HG03575 (cell line): ENCODE measurements around the gene ATG12.
"Not testable (repeated sequence)": the region's sequence is repeated elsewhere in the genome, so short reads cannot be mapped to it uniquely, and the experiment has no call there.

Experiments
- ATAC-seq: cut with Tn5 transposase; IDR thresholded peaks from one replicate; pipeline ENCODE4 v1.9.1; 2021; ENCODE audit not compliant: unreplicated experiment, insufficient number of reproducible peaks, low FRiP score; ENCODE audit errors: extremely low read depth

Gene ATG12

GRCh38 chr5:115844321-115844817, 3.0 kb upstream of the ATG12 start:
- no peak for ATAC-seq

- no peak for ATAC-seq
These were observed 2.2 kb upstream of the ATG12 start for GRCh38 chr5:115843444-115844130.

GRCh38 chr5:115842952-115843351, 1.6 kb upstream of the ATG12 start:
- no peak for ATAC-seq

DNA sequence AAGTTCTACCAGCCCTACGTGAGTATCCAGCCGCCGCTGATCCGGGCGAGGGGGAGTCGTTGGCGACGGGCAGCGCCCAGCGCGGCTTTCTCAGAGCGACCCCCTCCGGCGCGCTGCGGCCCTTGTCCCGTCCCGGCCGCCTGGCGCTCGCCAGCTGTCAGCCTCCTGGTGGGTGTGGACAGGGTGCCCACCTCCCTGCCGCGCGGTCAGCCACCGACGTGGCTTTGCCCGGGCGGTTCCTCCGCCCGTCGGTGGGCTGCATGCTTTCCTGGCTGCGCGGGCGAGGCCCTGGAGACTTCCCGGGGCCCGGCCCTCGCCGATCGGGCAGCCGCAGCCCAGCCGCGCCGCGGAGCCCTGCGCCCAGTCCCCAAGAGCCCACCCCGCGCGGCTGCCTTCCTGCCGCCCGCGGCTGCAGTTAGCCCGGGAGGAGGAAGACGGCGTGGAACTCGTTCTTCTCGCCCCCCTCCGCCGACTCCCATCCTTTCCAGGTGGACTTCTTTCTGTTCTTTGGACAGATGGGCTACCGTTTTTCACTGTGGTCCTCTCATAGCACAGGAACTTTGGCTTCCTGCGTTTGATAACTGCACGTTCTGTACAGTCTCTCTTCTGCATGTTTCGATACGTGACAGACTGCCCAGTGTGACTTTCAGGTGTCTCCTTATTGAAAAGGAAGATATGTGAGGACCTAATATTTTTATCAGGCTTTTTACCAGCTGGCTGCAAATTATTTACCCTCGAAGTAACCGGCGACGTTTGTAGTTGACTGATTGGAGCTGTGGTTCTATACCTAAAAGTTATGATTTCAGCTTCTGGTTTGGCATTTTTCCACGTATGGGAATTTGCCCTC, 947 bp upstream of the ATG12 start:
- no peak for ATAC-seq

DNA sequence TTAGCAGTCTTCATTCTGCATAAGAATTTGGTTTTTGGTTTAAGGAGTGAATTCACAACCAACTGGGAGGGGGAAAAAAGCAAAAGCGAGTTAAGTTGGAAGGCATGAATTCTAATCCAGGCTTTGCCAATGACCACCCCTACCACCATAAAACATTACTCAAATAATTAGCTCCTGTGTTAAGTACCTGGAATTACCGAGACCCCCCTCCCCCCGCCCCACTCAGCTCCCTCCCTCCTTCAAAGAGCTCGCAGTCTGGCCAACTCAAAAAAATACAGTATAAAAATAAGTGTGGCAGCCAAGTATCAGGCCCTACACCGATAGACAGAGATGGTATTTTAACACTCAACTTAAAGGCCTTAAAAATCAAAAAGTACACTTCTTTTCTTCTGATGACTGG, 492 bp downstream of the ATG12 start:
- ATAC-seq = no peak

- peak; percentile 23 for ATAC-seq
These were observed 2.4 kb downstream of the ATG12 start for GRCh38 chr5:115838885-115839518.

DNA sequence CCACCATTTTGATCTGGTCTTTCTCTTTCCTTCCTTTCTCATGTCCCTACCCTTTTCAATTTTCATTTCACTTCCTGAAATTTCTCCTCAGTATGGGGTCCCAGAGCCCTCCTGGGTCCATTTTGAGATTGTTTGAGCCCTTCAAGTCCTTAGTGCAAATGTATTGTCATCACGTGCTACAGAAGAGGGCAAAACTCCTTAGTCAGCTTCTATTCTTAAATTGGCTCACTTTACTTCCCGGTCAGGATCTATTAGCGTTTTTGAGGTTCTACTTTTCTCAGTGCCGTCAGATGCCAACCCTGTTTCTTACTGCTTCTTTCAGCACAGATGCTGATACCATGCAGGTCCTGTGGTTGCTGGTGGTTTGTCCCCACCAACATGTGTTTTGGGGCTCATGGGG, 5.9 kb downstream of the ATG12 start:
- ATAC-seq = no peak

DNA sequence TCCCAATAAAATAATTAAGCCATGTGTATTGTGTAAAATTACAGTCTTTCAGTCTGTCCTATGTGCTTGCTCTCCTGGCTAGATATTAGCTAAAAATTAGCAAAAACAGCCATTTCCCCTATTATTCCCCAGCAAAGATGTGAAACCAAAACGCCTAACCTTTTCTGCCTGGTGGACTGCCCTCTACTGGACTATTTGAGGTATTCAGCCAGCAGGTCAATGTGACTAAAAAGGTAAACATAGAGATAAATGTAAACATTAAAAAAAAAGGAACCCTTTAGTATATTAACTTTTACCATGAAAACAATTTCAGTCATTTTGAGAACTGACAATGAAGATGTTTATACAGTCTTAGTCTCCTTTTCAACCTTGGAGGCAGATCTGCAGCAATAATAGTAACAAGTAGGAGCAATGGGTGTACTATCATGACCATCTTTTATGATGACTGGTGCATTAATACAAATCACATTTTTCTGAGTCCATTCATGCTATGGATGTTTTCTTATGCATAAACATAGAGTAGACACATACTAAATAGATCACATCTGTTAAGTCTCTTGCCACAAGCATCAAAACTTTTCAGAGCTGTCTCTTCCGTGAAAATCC, 10.1 kb downstream of the ATG12 start:
- ATAC-seq = no peak

DNA sequence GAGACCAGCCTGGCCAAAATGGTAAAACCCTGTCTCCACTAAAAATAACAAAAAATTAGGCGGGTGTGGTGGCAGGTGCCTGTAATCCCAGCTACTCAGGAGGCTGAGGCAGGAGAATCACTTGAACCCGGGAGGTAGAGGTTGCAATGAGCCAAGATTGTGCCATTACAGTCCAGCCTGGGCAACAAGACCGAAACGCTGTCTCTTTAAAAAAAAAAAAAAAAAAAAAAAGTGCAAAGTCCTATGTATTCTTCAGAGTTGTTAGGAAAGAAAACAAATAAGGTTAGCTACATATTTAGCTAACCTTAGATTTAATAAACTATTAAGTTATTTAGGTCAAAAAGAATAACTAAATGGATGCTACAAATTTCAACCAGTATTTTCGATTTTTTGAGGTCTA, 11.5 kb downstream of the ATG12 start:
- no peak for ATAC-seq

- ATAC-seq = no peak
These were observed 15.4 kb downstream of the ATG12 start for GRCh38 chr5:115825948-115826347.

- not testable (repeated sequence) for ATAC-seq
These were observed 16.4 kb downstream of the ATG12 start for GRCh38 chr5:115824983-115825382.

- ATAC-seq = no peak
These were observed 20.5 kb downstream of the ATG12 start for GRCh38 chr5:115820846-115821245.

GRCh38 chr5:115818821-115819220, 22.5 kb downstream of the ATG12 start:
- ATAC-seq = no peak

DNA sequence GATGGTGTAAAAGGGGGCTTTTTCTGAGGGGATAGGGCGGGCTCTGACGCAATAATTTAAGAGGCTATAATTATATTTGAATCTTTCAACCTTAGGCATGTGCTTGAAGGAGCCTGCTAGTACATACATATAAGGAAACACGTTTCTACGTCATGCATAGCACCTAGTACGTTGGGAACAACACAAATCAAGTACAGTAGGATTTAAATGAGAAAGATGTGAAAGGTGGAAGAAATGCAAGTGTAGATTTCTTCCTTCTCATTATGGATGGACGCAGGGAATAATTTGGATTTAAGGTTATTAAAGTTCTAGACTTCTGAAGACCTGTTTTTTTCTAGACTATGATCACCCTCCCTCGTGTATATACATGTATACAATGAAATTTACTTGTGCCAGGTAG, 24.0 kb downstream of the ATG12 start:
- no peak for ATAC-seq

DNA sequence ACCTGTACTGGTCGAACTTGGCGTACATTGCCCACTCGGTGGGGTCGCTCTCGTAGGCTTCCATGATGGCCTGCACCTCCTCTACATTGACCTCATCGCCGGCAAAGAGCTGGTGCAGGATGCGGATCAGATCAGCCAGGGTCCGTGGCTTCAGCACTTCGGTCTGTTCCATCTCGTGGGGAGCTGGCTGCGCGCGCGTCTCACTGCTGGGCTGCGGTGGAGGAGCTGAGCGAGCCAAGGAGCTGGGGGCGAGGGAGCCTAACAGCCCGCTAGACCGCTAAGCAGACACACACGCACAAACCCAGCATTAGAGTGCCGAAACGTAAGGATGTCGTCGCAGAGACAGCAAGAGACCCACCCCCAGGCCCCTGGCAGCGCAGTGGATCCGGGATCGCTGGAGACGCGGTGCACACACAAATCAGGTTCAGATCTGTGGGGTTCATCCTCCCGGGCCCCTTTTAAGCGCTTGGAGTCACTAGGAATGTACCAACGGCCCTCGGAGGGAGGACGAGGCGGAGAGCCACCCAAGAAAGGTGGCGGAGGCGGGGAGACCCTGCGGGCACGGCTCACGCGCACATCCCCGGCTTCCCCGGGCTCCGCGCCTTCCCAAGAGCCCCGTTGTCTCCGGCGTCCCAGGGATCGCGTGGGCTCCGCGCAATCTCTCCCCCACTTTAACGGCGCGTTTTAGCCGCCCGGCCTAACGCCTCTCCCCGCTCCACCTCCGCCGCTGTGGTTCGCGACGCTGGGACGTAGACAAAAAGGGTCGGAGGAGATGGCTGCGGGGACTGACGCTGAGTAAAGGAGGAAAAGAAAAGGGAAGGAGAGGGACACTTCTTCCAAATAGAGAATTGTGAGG, 24.9 kb downstream of the ATG12 start, which contains the start of gene CDO1:
Gene CDO1 (minus strand): TSS at position 434 of the 856 bp plus-strand sequence. CDS start 262 bp downstream, at position 172.
- no peak for ATAC-seq

GRCh38 chr5:115815693-115816225, 25.6 kb downstream of the ATG12 start:
- ATAC-seq = no peak

DNA sequence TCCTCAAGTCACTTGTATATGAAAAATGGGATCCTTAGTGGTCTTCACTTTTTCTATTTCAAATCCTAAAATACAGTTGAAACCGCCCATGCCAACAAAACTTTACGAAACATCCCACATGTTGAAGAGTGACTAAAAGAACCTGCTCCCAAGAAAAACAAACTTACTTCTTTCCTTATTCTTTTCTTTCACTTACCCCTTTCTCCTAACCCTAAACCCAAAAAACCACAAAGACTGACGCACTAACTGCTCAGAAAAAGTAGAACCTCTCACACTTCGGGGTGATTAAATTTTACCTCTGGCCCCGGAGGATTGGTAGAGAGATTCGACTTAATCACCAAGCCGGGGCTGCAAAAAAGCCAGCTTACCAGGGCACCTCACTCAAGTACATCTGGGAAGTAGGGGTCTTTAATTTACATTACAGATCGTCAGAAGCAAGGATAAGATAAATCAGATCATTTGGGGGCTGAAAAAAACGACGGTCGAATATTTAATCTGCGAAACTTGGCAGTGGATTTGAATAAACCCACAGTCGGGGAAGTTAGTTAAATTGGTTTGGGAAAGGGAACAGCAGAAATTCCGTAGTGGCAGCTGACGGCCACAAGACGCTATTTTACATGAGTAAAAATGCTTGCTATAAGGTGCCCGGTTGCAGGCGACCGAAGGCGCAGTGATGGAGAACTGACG, 26.2 kb downstream of the ATG12 start:
- ATAC-seq = no peak

DNA sequence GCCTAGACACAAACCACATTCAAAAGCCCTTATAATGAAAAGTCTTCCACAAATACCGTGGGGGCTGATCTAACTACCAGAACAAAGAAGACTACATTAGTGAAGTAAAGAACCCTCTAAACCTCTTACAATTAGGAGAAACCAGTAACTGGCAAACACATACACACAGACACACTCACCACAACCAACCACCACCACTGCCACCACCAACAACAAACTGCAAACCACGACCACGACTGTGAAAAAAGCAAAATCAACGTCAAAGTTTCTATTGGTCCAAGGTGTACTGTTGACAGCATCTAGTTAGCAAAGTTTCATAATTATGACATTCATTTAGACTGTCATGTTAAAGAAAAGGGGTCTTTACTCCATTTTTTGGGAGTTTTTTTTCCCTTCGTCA, 27.6 kb downstream of the ATG12 start:
- no peak for ATAC-seq
